Sciatic nerve (tissue), 2 donors: Measurements from ENCODE around the gene ZNF219. TPM values are rescaled to one million over a fixed set of nuclear protein-coding genes. Genes with fewer than 3 reads are reported as not detected.

Experiments used
- ATAC-seq: fragments of 200-7000 bp; cut with Tn5 transposase; one replicate; pipeline ENCODE4 v1.9.1; 2020; ENCODE audit warnings: mild to moderate bottlenecking, moderate library complexity
- DNase-seq: peaks from one replicate; pipeline ENCODE4 v3.0.0-alpha.2; 2020; ENCODE audit warnings: low spot score
- intact Hi-C: fragments of 100-400 bp; cut with DNase I; formaldehyde crosslinking; loops from one replicate; pipeline ENCODE4 v1.14.2; 2022
- total RNA-seq: library from RNA; stranded (reverse); fragmentation: NEBNext Ultra II Directional; extraction: Animal tissue kit (Norgen Biotek cat#: 25700); gene quantifications from one replicate; pipeline ENCODE4 v1.2.1, GENCODE V29; 2021
- donor health status: DM: no; HTN: no; CAD: no.
- donor health status: DM: no; HTN: no; CAD: no.

ZNF219 gene
- total RNA-seq, 1 donor from 2014 or later = 43.2 TPM

DNA sequence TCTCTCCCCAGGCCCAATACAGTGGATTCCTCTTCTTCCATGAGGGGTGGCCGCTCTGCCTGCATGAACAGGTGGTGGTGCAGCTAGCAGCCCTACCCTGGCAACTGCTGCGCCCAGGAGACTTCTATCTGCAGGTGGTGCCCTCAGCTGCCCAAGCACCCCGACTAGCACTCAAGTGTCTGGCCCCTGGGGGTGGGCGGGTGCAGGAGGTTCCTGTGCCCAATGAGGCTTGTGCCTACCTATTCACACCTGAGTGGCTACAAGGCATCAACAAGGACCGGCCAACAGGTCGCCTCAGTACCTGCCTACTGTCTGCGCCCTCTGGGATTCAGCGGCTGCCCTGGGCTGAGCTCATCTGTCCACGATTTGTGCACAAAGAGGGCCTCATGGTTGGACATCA is 24.5 kb downstream of the ZNF219 start:
- intact Hi-C loops = no loop called here
- ATAC-seq (no peak), DNase-seq (no peak)

GRCh38 chr14:21072781-21073339 is 25.6 kb downstream of the ZNF219 start:
- DNase-seq = no peak
- ATAC-seq = no peak
- intact Hi-C loops = no loop called here

GRCh38 chr14:21072031-21072473 is 26.4 kb downstream of the ZNF219 start:
- intact Hi-C loops = no loop called here
- ATAC-seq = peak; percentile 40
- no peak for DNase-seq

DNA sequence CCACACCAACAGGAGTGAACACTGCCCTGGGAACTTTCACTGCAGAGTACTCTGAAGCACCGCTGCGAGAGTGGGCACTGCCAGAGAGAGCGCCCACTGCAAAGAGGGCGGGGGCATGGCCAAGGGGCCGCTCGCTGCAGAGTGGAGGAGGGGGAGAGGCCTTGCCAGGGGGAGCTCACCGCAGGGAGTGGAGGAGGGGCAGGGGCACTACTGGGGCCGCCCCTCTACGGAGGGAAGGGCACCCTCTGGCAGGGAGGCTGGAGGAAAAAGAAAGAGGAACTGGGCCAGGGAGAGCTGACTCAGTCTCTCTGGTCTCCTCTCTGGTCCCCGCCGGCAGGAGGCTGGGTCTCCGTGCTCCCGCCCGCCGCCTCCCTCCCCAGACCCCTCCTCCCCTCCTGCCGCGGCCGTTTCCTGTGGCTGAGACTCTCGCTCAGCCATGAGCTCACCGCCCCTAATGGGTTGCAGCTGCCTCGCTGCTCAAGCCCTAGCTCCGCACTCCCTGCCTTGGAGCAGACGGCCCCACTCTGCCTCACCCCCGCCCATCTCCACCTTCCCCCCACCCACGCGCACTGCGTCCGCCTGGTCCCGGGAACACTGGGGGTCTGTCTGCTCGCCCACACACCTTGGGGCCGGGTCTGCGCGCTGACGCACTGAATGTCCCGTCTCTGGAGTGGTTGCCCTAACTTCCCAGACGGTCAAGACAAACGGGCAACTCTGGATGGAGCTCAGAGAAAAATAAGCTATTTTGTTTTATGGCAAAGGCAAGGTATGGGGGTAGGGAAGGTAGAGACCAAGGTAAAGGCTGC is 27.0 kb downstream of the ZNF219 start:
- peak; percentile 93 for DNase-seq
- intact Hi-C loops = no loop called here

DNA sequence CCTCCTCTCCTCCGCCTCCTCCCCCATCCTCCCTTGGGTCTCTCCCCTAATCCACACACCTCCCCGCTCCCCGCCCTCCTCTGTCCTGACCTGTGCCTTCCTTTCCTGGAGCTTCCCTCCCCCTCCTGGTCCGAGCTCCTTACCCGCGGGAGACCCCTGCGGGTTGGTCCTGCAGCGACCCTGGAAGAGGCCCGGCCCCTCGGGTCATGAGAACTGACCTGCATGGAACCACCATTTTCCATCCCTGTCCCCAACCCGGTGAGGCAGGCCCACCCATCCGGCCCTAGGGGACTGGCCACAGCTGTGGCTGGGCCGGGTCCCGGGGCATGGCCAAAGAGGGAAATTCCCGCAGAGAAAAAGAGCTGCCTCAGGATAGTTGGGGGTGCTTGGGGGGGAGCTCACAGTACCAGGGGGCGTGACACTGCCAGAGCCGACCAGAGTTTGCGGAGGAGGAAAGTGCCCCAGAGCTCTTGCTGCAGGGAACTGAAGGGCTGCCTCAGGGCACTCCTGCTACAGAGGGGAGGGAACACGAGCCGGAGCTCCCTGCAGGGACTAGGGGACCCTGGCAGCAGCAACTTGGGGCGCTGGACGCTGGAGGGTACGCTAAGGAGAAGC is 27.7 kb downstream of the ZNF219 start:
- intact Hi-C loops = no loop called here
- peak; percentile 78 for DNase-seq

More for the DNA sequence above, 27.0 kb downstream of the ZNF219 start:
- ATAC-seq = peak; percentile 87

GRCh38 chr14:21070083-21070609 is 28.3 kb downstream of the ZNF219 start, which contains the start of gene ARHGEF40:
Gene ARHGEF40 (plus strand): TSS chr14:21070304. CDS start chr14:21070397, 93 bp downstream.
- intact Hi-C loops = no loop called here
- ATAC-seq = peak; percentile 21
- peak; percentile 84 for DNase-seq

More for the DNA sequence above, 27.7 kb downstream of the ZNF219 start:
- ATAC-seq = peak; percentile 6

DNA sequence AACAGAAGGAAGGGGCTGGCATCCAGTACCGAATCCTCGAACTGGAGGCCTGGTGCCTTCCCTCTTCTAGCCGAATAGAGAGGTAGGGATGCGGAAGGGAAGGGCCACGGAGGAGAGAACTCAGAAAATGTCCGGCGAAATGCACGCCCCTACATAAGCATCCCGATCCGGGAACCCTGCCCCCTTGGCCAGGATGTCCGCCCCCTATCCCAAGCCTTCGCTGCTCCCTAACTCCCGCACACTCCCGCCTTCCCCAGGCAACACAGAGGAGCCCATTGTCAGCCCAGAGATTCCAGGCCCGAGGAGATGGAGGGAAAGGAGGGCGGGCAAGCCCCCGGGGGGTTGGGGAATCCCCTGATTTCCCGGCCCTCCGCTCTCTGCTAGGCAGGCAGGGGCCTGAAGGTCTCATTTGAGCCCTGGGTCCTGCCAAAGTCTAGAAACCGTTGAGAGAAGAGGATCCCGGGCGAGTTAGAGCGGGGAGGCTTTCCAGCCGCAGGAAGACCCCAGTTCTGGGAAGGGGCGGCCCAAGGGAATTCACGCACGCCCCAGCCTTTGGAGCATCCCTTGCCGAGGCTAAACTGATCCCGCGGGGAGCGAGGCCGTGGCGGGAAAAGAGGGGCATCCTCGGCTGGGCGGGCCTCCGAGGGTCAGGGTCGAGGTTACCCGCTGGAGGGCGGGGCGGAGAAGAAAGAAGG is 28.9 kb downstream of the ZNF219 start:
- ATAC-seq = peak; percentile 54

GRCh38 chr14:21068521-21069387 is 29.7 kb downstream of the ZNF219 start:
- peak; percentile 64 for ATAC-seq
- intact Hi-C loops = loop anchor here (2.0 kb wide), 1 partner anchor 24 kb away; no protein-coding TSS in a partner anchor
- DNase-seq = no peak

More for the DNA sequence above, 28.9 kb downstream of the ZNF219 start:
- intact Hi-C loops = loop anchor here (2.0 kb wide), 1 partner anchor 23 kb away; no protein-coding TSS in a partner anchor
- DNase-seq = peak; percentile 83

DNA sequence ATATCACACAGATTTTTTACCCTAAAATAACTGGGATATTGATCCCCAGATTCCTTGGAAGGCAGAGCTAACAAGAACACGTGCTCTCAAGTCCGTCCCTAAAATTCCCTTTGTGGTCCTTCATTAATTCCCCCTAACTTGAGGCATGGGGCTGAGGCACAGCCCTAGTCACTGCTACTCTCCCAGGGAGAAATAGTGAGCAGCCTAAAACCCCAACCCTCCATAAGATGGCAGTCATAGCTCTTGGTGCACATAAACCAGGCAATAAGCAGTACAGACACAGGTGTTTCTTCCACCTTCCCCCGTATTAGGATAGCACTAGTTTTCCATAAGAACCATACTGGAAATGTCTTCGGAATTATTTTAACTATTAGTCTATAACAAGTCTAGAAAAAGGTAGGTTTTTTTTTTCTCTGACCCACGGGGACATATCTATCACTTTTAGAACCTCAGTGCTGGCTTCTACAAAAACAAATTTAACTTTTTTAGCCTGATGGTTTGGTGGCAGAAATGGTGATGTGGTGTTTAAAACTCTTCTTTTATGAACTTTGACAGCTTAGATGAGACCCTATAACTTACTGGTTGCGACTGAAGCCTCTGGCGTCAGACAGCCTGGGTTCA is 31.5 kb downstream of the ZNF219 start:
- no peak for ATAC-seq
- no peak for DNase-seq
- intact Hi-C loops = no loop called here

DNA sequence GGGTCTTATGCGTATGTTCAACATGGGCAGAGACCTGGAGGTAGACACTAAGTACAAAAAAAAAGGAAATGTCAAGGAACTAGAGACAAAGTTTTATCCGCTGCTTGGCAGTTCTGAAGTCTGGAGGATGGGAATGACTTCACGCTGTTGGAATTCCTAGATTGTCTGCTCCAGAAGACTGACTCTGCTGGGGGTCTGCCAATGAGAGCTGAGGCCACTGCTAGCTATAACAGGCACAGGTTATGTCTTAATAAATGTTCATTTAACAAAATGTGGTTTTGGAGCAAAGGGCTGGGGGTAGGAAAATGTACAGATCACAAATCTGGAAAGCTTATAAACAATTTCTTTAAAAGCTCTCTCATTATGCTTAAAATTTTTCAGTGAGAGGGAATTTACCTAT is 35.0 kb downstream of the ZNF219 start:
- intact Hi-C loops = no loop called here
- ATAC-seq (peak; percentile 35), DNase-seq (no peak)

GRCh38 chr14:21061347-21061668 is 37.1 kb downstream of the ZNF219 start:
- DNase-seq (no peak), ATAC-seq (no peak)
- intact Hi-C loops = no loop called here

DNA sequence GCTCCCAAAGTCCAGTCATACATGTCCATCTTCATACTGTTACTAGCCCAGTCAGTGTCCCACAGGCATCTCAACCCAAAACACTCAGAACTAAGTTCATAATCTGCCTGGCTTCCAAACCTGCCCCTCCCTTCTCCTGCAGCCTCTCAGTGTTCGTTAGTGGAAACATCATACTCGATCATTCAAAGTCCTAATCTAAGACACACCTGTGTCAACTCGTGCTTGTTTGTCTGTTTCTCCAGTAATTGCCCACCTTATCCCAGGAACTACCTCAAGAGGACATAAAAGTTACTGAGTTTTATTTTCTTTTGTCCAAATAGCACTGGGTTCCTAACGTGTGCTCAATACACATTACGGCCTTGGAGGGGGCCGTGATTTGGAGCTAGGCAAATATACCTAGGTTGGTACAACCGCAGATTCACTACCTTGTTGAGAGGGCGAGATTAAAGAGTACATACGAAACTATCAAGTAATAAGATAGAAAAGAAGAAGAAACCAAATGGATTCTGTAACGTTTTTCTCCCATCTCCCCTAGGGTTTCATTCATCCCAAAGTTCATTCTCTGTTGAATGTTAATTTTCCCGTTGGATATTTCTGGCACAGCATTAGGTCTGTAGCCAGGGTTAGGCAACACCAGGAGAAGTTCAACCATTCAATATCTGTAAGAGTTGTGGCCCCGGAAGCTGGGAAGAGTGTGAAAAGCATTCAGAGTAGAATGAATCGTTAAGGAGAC is 37.7 kb downstream of the ZNF219 start:
- DNase-seq (no peak), ATAC-seq (no peak)
- intact Hi-C loops = no loop called here

DNA sequence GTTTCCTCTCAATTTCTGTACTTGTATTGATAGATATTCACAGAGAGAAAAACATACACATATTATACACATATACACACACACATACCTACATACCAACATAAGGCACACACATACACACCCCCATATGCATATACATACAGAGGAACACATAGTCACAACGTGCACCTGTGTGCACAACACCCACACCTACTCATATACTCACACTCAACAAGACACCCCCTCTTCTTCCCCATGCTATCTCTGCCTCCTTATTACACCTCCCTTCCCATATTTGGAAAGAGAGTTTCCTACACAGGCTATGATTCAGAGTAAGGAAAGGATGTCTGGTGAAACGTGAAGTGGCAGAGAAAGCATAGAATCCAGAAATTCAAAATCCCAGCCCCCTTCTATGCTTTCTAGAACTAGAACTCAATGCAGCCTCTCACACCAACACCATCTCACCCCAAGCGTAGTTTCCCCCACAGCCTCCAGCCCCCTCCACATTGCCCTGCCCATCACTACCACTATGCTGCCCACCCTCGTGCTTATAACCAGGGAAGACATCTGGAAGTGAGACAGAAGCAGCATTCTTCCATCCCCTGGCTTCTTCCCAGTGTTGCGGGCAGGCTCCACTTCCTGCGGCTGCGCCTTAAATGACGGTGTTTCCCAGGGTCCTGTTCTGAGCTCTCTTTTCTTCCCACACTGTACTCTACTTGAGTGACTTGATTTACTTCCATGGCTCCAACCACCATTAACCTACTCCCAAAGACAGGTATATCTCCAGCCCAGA is 38.4 kb downstream of the ZNF219 start:
- ATAC-seq (peak; percentile 15), DNase-seq (no peak)
- intact Hi-C loops = no loop called here

DNA sequence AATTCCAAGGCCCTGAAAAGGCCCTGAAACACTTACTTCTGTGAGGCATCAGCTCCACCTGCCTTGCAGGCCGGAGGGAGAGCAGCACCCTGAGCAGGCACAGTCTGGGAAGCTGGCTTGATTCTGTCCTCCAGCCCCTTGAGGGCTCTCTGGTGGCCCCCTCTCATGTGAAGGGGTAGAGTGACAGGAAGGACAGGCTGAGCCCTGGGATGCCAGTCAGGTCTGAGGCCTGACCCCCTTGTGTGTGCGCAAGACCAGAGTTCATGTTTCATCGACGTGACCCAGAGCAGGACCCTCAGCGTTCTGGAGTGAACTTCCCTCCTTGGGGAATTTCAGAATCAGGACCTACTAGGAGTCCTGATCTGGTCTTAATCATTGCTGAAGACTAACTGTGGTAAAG is 39.6 kb downstream of the ZNF219 start:
- ATAC-seq = no peak
- intact Hi-C loops = no loop called here
- DNase-seq = no peak

- no peak for DNase-seq
- intact Hi-C loops = no loop called here
- ATAC-seq = no peak
Measured at GRCh38 chr14:21057803-21058675, 40.4 kb downstream of the ZNF219 start, which contains the start of gene RNASE8. Gene RNASE8 (plus strand): TSS chr14:21057822. CDS start chr14:21057893, 71 bp downstream.
